Liver (tissue), 3 donors: Measurements from ENCODE around the gene LACC1.

ENCODE experiments used
- CTCF ChIP-seq: fragments of 150-350 bp; IDR thresholded peaks from 2 replicates; pipeline ENCODE4 v1.5.1; 2017; ENCODE audit warnings: improper control_type of control experiment, low read depth, low read length; ENCODE audit not compliant: missing input control
- JUND ChIP-seq, 2 donors: IDR thresholded peaks; 2 replicates each; pipeline ENCODE4 v1.6.1; 2016; ENCODE audit warnings: antibody characterized with exemption in 2 of 2
- MAX ChIP-seq: IDR thresholded peaks from 2 replicates; pipeline ENCODE4 v1.6.1; 2016; ENCODE audit warnings: antibody characterized with exemption
- RAD21 ChIP-seq, 2 donors: IDR thresholded peaks; 2 replicates each; pipeline ENCODE4 v1.6.1; 2016; ENCODE audit warnings: antibody characterized with exemption in 2 of 2, mild to moderate bottlenecking in 2 of 2
- RXRA ChIP-seq, 2 donors: IDR thresholded peaks; 2 replicates each; pipeline ENCODE4 v1.6.1; 2017 to 2018; ENCODE audit warnings: antibody characterized with exemption in 2 of 2, mild to moderate bottlenecking in 1 of 2
- TAF1 ChIP-seq: conservative IDR thresholded peaks from 2 replicates; pipeline ENCODE4 v1.6.1; 2016; ENCODE audit warnings: antibody characterized with exemption, mild to moderate bottlenecking
- ZBTB33 ChIP-seq: IDR thresholded peaks from 2 replicates; pipeline ENCODE4 v1.6.1; 2016; ENCODE audit warnings: antibody characterized with exemption
- donor health status: healthy.
- donor health status: healthy.

DNA sequence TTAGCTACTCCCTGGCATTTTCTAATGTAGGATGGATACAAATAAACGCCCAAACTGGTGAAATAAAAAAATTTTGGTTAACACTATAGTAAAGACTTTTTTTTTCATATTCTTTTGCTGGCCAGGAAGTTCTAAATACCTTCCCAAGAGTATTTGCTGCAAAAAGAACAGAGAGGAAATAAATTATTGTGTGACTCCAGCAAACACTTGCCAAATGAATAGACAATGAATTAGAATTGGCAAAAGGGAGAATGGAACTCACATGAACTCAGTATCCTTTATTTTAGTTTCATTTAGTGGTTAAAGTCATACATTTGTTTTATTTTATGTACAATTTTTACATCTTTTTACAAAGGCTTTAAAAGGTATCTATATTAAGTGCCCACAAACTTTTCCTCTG is 58.1 kb downstream of the LACC1 start:
- TF ChIP-seq JUND (IDR thresholded peaks at IDR 0.05): no peak
- TF ChIP-seq ZBTB33: no peak
- TF ChIP-seq TAF1: no peak
- TF ChIP-seq CTCF: no peak
- no peak for TF ChIP-seq MAX
- TF ChIP-seq RXRA (IDR thresholded peaks at IDR 0.05): no peak
- no peak for TF ChIP-seq RAD21 (IDR thresholded peaks at IDR 0.05)
